Osteoblast (primary cell): ENCODE measurements around the gene SPRY1. TPM values are rescaled to one million over a fixed set of nuclear protein-coding genes. Genes with fewer than 3 reads are reported as not detected.
A peak's percentile ranks its signal among the peaks of the same experiment; 100 is the strongest.

ENCODE experiments used
- DNase-seq: peaks from one replicate; pipeline ENCODE4 v3.0.0; 2011; ENCODE audit warnings: low spot score, mixed read lengths; ENCODE audit not compliant: insufficient read length; ENCODE audit errors: missing footprints
- H2AFZ ChIP-seq: 2 replicates; pipeline ENCODE4 v1.6.0; 2011; ENCODE audit warnings: mild to moderate bottlenecking, low read length
- H3K27ac ChIP-seq: 2 replicates; pipeline ENCODE4 v1.5.1; 2011; ENCODE audit warnings: mild to moderate bottlenecking, low read depth, low read length, moderate library complexity
- H3K27me3 ChIP-seq: 2 replicates; pipeline ENCODE4 v1.6.0; 2012; ENCODE audit warnings: mild to moderate bottlenecking, control low read depth, inconsistent platforms, low read length, moderate library complexity; ENCODE audit not compliant: insufficient read depth
- H3K36me3 ChIP-seq: 2 replicates; pipeline ENCODE4 v1.5.1; 2011; ENCODE audit warnings: mild to moderate bottlenecking, low read length, control low read depth, moderate library complexity; ENCODE audit not compliant: insufficient read depth
- H3K4me1 ChIP-seq: 2 replicates; pipeline ENCODE4 v1.5.1; 2011; ENCODE audit warnings: mild to moderate bottlenecking, low read length, control low read depth, moderate library complexity; ENCODE audit not compliant: insufficient read depth
- H3K4me2 ChIP-seq: 2 replicates; pipeline ENCODE4 v1.6.0; 2011; ENCODE audit warnings: mild to moderate bottlenecking, low read length; ENCODE audit not compliant: insufficient read depth
- H3K4me3 ChIP-seq: fragments of 200-600 bp; sonication (generic); 3 replicates; pipeline ENCODE4 v1.5.1; 2012; ENCODE audit warnings: mild to moderate bottlenecking, low read length, inconsistent platforms; ENCODE audit not compliant: insufficient read depth
- H3K79me2 ChIP-seq: 2 replicates; pipeline ENCODE4 v1.6.0; 2012; ENCODE audit warnings: mild to moderate bottlenecking, low read length, control low read depth, inconsistent platforms; ENCODE audit not compliant: insufficient read depth
- H3K9me3 ChIP-seq: 2 replicates; pipeline ENCODE4 v1.5.1; 2011; ENCODE audit warnings: low read depth, low read length, control low read depth
- H4K20me1 ChIP-seq: 2 replicates; pipeline ENCODE4 v1.6.0; 2012; ENCODE audit warnings: mild to moderate bottlenecking, low read length, control low read depth; ENCODE audit not compliant: insufficient read depth
- CTCF ChIP-seq: IDR thresholded peaks from 2 replicates; pipeline ENCODE4 v1.5.1; 2011; ENCODE audit warnings: mild to moderate bottlenecking, low read depth, low read length, moderate library complexity; ENCODE audit errors: extremely low read depth
- total RNA-seq: library from RNA; depleted of rRNA; stranded (reverse); fragments of >200 nt; gene quantifications from 2 replicates; pipeline ENCODE4 v1.2.3, GENCODE V29; 2012

SPRY1 gene
- total RNA-seq, 1 donor: 5.1 TPM

GRCh38 chr4:123443401-123444289 is 47.0 kb downstream of the SPRY1 start:
- DNase-seq: no peak
- no peak overlapping the region for H3K27ac ChIP-seq
- no peak overlapping the region for H3K4me2 ChIP-seq
- no peaks in the 10 kb centered on the region for H4K20me1 ChIP-seq
- no peaks in the 10 kb centered on the region for H3K79me2 ChIP-seq
- H3K4me3 ChIP-seq: no peak overlapping the region
- H3K27me3 ChIP-seq: no peaks in the 10 kb centered on the region
- no peak for TF ChIP-seq CTCF
- H3K9me3 ChIP-seq: no peaks in the 10 kb centered on the region
- no peaks in the 10 kb centered on the region for H3K36me3 ChIP-seq
- H2AFZ ChIP-seq: peak overlapping the region; percentile 68
- no peaks in the 10 kb centered on the region for H3K4me1 ChIP-seq

GRCh38 chr4:123444290-123444731 is 47.7 kb downstream of the SPRY1 start:
- Histone ChIP-seq H3K36me3 (no peaks in the 10 kb centered on the region), H3K27me3 (no peaks in the 10 kb centered on the region), H4K20me1 (no peaks in the 10 kb centered on the region), H3K4me1 (no peaks in the 10 kb centered on the region), H3K4me3 (no peak overlapping the region), H3K79me2 (no peaks in the 10 kb centered on the region), H3K27ac (no peak overlapping the region), H2AFZ (peak overlapping the region; percentile 68), H3K9me3 (no peaks in the 10 kb centered on the region), H3K4me2 (no peak overlapping the region)
- no peak for DNase-seq
- TF ChIP-seq CTCF: no peak

- Histone ChIP-seq H3K4me2 (no peak overlapping the region), H3K27ac (no peak overlapping the region), H3K4me3 (no peak overlapping the region), H3K79me2 (no peaks in the 10 kb centered on the region), H3K36me3 (no peaks in the 10 kb centered on the region), H3K9me3 (no peaks in the 10 kb centered on the region), H2AFZ (no peak overlapping the region), H3K4me1 (no peaks in the 10 kb centered on the region), H3K27me3 (no peaks in the 10 kb centered on the region), H4K20me1 (no peaks in the 10 kb centered on the region)
- TF ChIP-seq CTCF: no peak
- DNase-seq: no peak
Measured at GRCh38 chr4:123446865-123447474, 50.4 kb downstream of the SPRY1 start.

- no peaks in the 10 kb centered on the region for H3K79me2 ChIP-seq
- H2AFZ ChIP-seq: no peak overlapping the region
- H3K4me2 ChIP-seq: no peak overlapping the region
- no peak overlapping the region for H3K4me3 ChIP-seq
- no peak for TF ChIP-seq CTCF
- H3K36me3 ChIP-seq: no peaks in the 10 kb centered on the region
- H3K4me1 ChIP-seq: peaks cover 5% of the 10 kb centered on the region
- H4K20me1 ChIP-seq: no peaks in the 10 kb centered on the region
- no peaks in the 10 kb centered on the region for H3K27me3 ChIP-seq
- no peak overlapping the region for H3K27ac ChIP-seq
- H3K9me3 ChIP-seq: no peaks in the 10 kb centered on the region
- no peak for DNase-seq
Measured at GRCh38 chr4:123449362-123449761, 52.8 kb downstream of the SPRY1 start.
